ENCODE results near the gene HK2.

DNA sequence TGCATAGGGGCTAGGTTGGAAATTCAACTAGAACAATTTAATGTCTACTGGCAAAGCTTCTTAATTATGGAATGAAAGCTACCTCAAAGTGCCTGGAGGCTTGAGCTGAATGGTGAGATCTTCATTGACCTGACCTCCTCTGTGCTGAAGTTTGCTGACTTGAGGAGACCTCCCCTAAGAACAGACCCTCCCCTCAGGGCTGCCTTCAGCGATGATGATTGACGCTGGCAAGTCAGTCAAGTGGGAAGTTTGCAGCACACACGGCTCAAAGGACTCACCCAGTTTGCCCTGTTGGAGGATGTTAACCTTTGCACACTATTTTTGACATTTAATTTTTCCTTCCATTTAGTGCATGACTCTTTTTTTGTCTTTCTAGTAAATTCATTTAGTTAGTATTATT lies 107.4 kb downstream of the HK2 start:
- TF ChIP-seq CTCF (IDR thresholded peaks at IDR 0.05) (no peak), POLR2A (IDR thresholded peaks at IDR 0.05) (no peak)

Measured in right lobe of liver (tissue), 4 donors.